Tibial nerve (tissue), 4 donors: ENCODE results near the gene SEPHS2. TPM values are rescaled to one million over a fixed set of nuclear protein-coding genes. Genes with fewer than 3 reads are reported as not detected.

Experiments
- DNase-seq, 2 donors: peaks; one replicate each; pipeline ENCODE4 v3.0.0-alpha.2; 2019; ENCODE audit warnings: low spot score in 2 of 2
- H3K27ac ChIP-seq, 4 donors: fragments of 200-600 bp; sonication (generic) in 3 of 4; one replicate each; pipeline ENCODE4 v1.5.1; 2017 to 2019; ENCODE audit warnings: mild to moderate bottlenecking in 1 of 4
- H3K27me3 ChIP-seq, 2 donors: fragments of 200-600 bp; sonication (generic) in 1 of 2; one replicate each; pipeline versions ENCODE4 v1.5.1 to v1.6.0; 2017 to 2019
- H3K36me3 ChIP-seq, 3 donors: fragments of 200-600 bp; sonication (generic); one replicate each; pipeline ENCODE4 v1.5.1; 2018 to 2019
- H3K4me1 ChIP-seq, 4 donors: fragments of 200-600 bp; sonication (generic) in 3 of 4; one replicate each; pipeline ENCODE4 v1.5.1; 2017 to 2019
- H3K4me3 ChIP-seq, 4 donors: fragments of 200-600 bp; sonication (generic) in 3 of 4; one replicate each; pipeline ENCODE4 v1.5.1; 2017 to 2019; ENCODE audit warnings: mild to moderate bottlenecking in 1 of 4, moderate library complexity in 1 of 4
- H3K9me3 ChIP-seq, 4 donors: fragments of 200-600 bp; sonication (generic) in 3 of 4; one replicate each; pipeline ENCODE4 v1.5.1; 2017 to 2019
- CTCF ChIP-seq, 5 experiments: fragments of 200-600 bp in 3 of 5; fragments of 450-650 bp in 2 of 5; sonication (generic) in 3 of 5; IDR thresholded peaks; one replicate each; pipeline ENCODE4 v1.5.1; 2016 to 2019; ENCODE audit warnings: antibody characterized with exemption in 5 of 5, mild to moderate bottlenecking in 3 of 5, moderate library complexity in 2 of 5
- EP300 ChIP-seq, 2 donors: sonication (generic); formaldehyde crosslinking; IDR thresholded peaks; one replicate each; pipeline ENCODE4 v1.6.1; 2017; ENCODE audit warnings: antibody characterized with exemption in 2 of 2, mild to moderate bottlenecking in 1 of 2
- POLR2A ChIP-seq, 2 donors: fragments of 450-650 bp; IDR thresholded peaks; one replicate each; pipeline ENCODE4 v1.6.1; 2017; ENCODE audit warnings: antibody characterized with exemption in 2 of 2, mild to moderate bottlenecking in 2 of 2, moderate library complexity in 2 of 2
- WGBS, 2 donors: methylation state at CpG; one replicate each; pipeline ENCODE4 v1.1.5; 2018; 5-methylcytosine and 5-hydroxymethylcytosine counted together
- total RNA-seq, 4 donors: library from RNA; depleted of rRNA; stranded (reverse); fragments of >200 nt; gene quantifications; one replicate each; pipeline ENCODE4 v1.1.0, GENCODE V29; 2016

Gene SEPHS2
- total RNA-seq, 4 donors from 2014 or later = 26.2 to 36.5 (median 33.5) TPM

GRCh38 chr16:30446203-30446595, 525 bp upstream of the SEPHS2 start:
- no peak for DNase-seq
- H3K4me3 ChIP-seq = peak overlapping the region; percentile 58 to 100 (median 91)
- H3K27ac ChIP-seq = peak overlapping the region; percentile 60 to 98 (median 96)
- peaks cover 0 to 23% (median 17%) of the 10 kb centered on the region in 4 donors for H3K4me1 ChIP-seq
- no peaks in the 10 kb centered on the region for H3K27me3 ChIP-seq
- TF ChIP-seq CTCF (IDR thresholded peaks at IDR 0.05) = no peak
- H3K36me3 ChIP-seq = peaks cover 0 to 22% (median 0%) of the 10 kb centered on the region in 3 donors
- H3K9me3 ChIP-seq = no peaks in the 10 kb centered on the region
- 73 to 75% methylated on average over 10 of the region's 10 CpGs for WGBS, 2 donors

GRCh38 chr16:30445149-30445407, 596 bp downstream of the SEPHS2 start:
- Histone ChIP-seq H3K36me3 (peaks cover 0 to 22% (median 0%) of the 10 kb centered on the region in 3 donors), H3K27ac (peak overlapping the region; percentile 60 to 98 (median 96)), H3K27me3 (no peaks in the 10 kb centered on the region), H3K4me3 (peak overlapping the region; percentile 58 to 100 (median 91)), H3K4me1 (peaks cover 0 to 23% (median 17%) of the 10 kb centered on the region in 4 donors), H3K9me3 (no peaks in the 10 kb centered on the region)
- WGBS, 2 donors = 34 to 40% methylated on average over 11 of the region's 11 CpGs
- no peak for TF ChIP-seq CTCF (IDR thresholded peaks at IDR 0.05)
- no peak for TF ChIP-seq EP300 (IDR thresholded peaks at IDR 0.05)
- TF ChIP-seq POLR2A (IDR thresholded peaks at IDR 0.05) = no peak
- no peak for DNase-seq

GRCh38 chr16:30444231-30445148, 1.2 kb downstream of the SEPHS2 start:
- 92 to 94% methylated on average over 29 of the region's 29 CpGs for WGBS, 2 donors
- TF ChIP-seq EP300 (IDR thresholded peaks at IDR 0.05) (no peak), CTCF (IDR thresholded peaks at IDR 0.05) (no peak), POLR2A (IDR thresholded peaks at IDR 0.05) (no peak)
- H3K27ac ChIP-seq = peak overlapping the region; percentile 60 to 98 (median 96)

GRCh38 chr16:30443631-30444030, 2.0 kb downstream of the SEPHS2 start:
- Histone ChIP-seq H3K4me3 (no peak overlapping the region), H3K36me3 (peaks cover 0 to 22% (median 0%) of the 10 kb centered on the region in 3 donors), H3K9me3 (no peaks in the 10 kb centered on the region), H3K27me3 (no peaks in the 10 kb centered on the region), H3K4me1 (peaks cover 0 to 23% (median 17%) of the 10 kb centered on the region in 4 donors), H3K27ac (no peak overlapping the region)
- DNase-seq = no peak
- TF ChIP-seq CTCF (IDR thresholded peaks at IDR 0.05) (no peak), EP300 (IDR thresholded peaks at IDR 0.05) (no peak), POLR2A (IDR thresholded peaks at IDR 0.05) (no peak)
- 82 to 83% methylated on average over 2 of the region's 2 CpGs for WGBS, 2 donors

More at GRCh38 chr16:30444231-30445148, 1.2 kb downstream of the SEPHS2 start:
- Histone ChIP-seq H3K4me3 (peak overlapping the region; percentile 58 to 100 (median 91)), H3K4me1 (peaks cover 0 to 23% (median 17%) of the 10 kb centered on the region in 4 donors), H3K36me3 (peaks cover 0 to 22% (median 0%) of the 10 kb centered on the region in 3 donors), H3K27me3 (no peaks in the 10 kb centered on the region), H3K9me3 (no peaks in the 10 kb centered on the region)
- DNase-seq = no peak

- Histone ChIP-seq H3K4me1 (peaks cover 0 to 14% (median 10%) of the 10 kb centered on the region in 4 donors), H3K36me3 (peaks cover 0 to 22% (median 0%) of the 10 kb centered on the region in 3 donors), H3K9me3 (no peaks in the 10 kb centered on the region), H3K27me3 (no peaks in the 10 kb centered on the region), H3K4me3 (no peak overlapping the region), H3K27ac (no peak overlapping the region)
- 84 to 89% methylated on average over 6 of the region's 6 CpGs for WGBS, 2 donors
- TF ChIP-seq CTCF (IDR thresholded peaks at IDR 0.05) (no peak), EP300 (IDR thresholded peaks at IDR 0.05) (no peak), POLR2A (IDR thresholded peaks at IDR 0.05) (no peak)
- no peak for DNase-seq
Observed at GRCh38 chr16:30439720-30440348, 5.8 kb downstream of the SEPHS2 start.
